ENCODE results near the gene DAPK1.

The DAPK1 gene

GRCh38 chr9:87712801-87713277 lies 215.2 kb downstream of the DAPK1 start:
- DNase-seq = no peak
- peak overlapping the region; percentile 73 to 79 for H3K27ac ChIP-seq
- no peak overlapping the region for H3K4me3 ChIP-seq
- H3K9me3 ChIP-seq = no peaks in the 10 kb centered on the region
- no peaks in the 10 kb centered on the region for H3K27me3 ChIP-seq
- H3K36me3 ChIP-seq = no peaks in the 10 kb centered on the region
- H3K4me1 ChIP-seq = peaks cover 0 to 35% (median 17%) of the 10 kb centered on the region in 4 donors
- intact Hi-C loops (cut with DNase I; ENCODE audit: low total_unique reads) = loop anchor here (10.0 kb wide), 1 partner anchor 1282 kb away; the partner anchor contains the start of gene S1PR3
- no peak for TF ChIP-seq CTCF (IDR thresholded peaks at IDR 0.05)

- intact Hi-C loops (cut with DNase I; ENCODE audit: low total_unique reads) = loop anchor here (10.0 kb wide), 1 partner anchor 1281 kb away; the partner anchor contains the start of gene S1PR3
- DNase-seq = peak; percentile 94 to 95
Measured at GRCh38 chr9:87713278-87713987, 215.8 kb downstream of the DAPK1 start.

GRCh38 chr9:87713988-87714330 lies 216.3 kb downstream of the DAPK1 start:
- Histone ChIP-seq H3K4me3 (peak overlapping the region; percentile 33 to 44), H3K27ac (peak overlapping the region; percentile 73 to 79), H3K4me1 (peaks cover 0 to 35% (median 17%) of the 10 kb centered on the region in 4 donors)

More at GRCh38 chr9:87713278-87713987, 215.8 kb downstream of the DAPK1 start:
- H3K36me3 ChIP-seq = no peaks in the 10 kb centered on the region
- H3K4me3 ChIP-seq = peak overlapping the region; percentile 33 to 44
- peaks cover 0 to 35% (median 17%) of the 10 kb centered on the region in 4 donors for H3K4me1 ChIP-seq
- H3K9me3 ChIP-seq = no peaks in the 10 kb centered on the region
- peak overlapping the region; percentile 73 to 79 for H3K27ac ChIP-seq
- TF ChIP-seq CTCF (IDR thresholded peaks at IDR 0.05) = peak; percentile 13 to 18
- no peaks in the 10 kb centered on the region for H3K27me3 ChIP-seq

GRCh38 chr9:87714819-87715218 lies 217.2 kb downstream of the DAPK1 start:
- intact Hi-C loops (cut with DNase I; ENCODE audit: low total_unique reads) = loop anchor here (10.0 kb wide), 1 partner anchor 1280 kb away; the partner anchor contains the start of gene S1PR3
- TF ChIP-seq CTCF (IDR thresholded peaks at IDR 0.05) = no peak
- H3K27me3 ChIP-seq = no peaks in the 10 kb centered on the region
- no peaks in the 10 kb centered on the region for H3K9me3 ChIP-seq
- peak in 1 of 2 donors; percentile 62 for DNase-seq
- H3K36me3 ChIP-seq = no peaks in the 10 kb centered on the region
- H3K4me3 ChIP-seq = no peak overlapping the region
- peaks cover 0 to 35% (median 17%) of the 10 kb centered on the region in 4 donors for H3K4me1 ChIP-seq
- peak overlapping the region; percentile 73 to 79 for H3K27ac ChIP-seq

More at GRCh38 chr9:87713988-87714330, 216.3 kb downstream of the DAPK1 start:
- Histone ChIP-seq H3K36me3 (no peaks in the 10 kb centered on the region), H3K27me3 (no peaks in the 10 kb centered on the region), H3K9me3 (no peaks in the 10 kb centered on the region)
- TF ChIP-seq CTCF (IDR thresholded peaks at IDR 0.05) = no peak
- intact Hi-C loops (cut with DNase I; ENCODE audit: low total_unique reads) = loop anchor here (10.0 kb wide), 1 partner anchor 1281 kb away; the partner anchor contains the start of gene S1PR3
- DNase-seq = no peak

GRCh38 chr9:87716141-87716540 lies 218.5 kb downstream of the DAPK1 start:
- no peak for TF ChIP-seq CTCF (IDR thresholded peaks at IDR 0.05)
- Histone ChIP-seq H3K27ac (no peak overlapping the region), H3K27me3 (no peaks in the 10 kb centered on the region), H3K4me3 (no peak overlapping the region), H3K9me3 (no peaks in the 10 kb centered on the region), H3K4me1 (peaks cover 0 to 35% (median 17%) of the 10 kb centered on the region in 4 donors), H3K36me3 (no peaks in the 10 kb centered on the region)
- DNase-seq = no peak
- intact Hi-C loops (cut with DNase I; ENCODE audit: low total_unique reads) = loop anchor here (10.0 kb wide), 1 partner anchor 1279 kb away; the partner anchor contains the start of gene S1PR3

All from tibial artery (tissue), 4 donors.